IPS-20b (cell line): ENCODE results near the gene TRIM28.
A peak's percentile ranks its signal among the peaks of the same experiment; 100 is the strongest.

ENCODE experiments used
- H3K27ac ChIP-seq: one replicate; pipeline ENCODE4 v1.5.1; 2013; ENCODE audit warnings: low read length
- H3K27me3 ChIP-seq: 2 replicates; pipeline ENCODE4 v1.6.1; 2013; ENCODE audit warnings: mild to moderate bottlenecking, low read length, inconsistent platforms; ENCODE audit not compliant: insufficient read depth
- H3K36me3 ChIP-seq: 2 replicates; pipeline ENCODE4 v1.6.1; 2013; ENCODE audit warnings: low read depth, mild to moderate bottlenecking, inconsistent platforms, low read length, moderate library complexity; ENCODE audit not compliant: insufficient read depth
- H3K4me1 ChIP-seq: 2 replicates; pipeline ENCODE4 v1.6.1; 2013; ENCODE audit warnings: mild to moderate bottlenecking, control low read depth, inconsistent platforms, low read length, moderate library complexity; ENCODE audit not compliant: insufficient read depth
- H3K4me3 ChIP-seq: 2 replicates; pipeline ENCODE4 v1.5.1; 2013; ENCODE audit warnings: mild to moderate bottlenecking, low read length, inconsistent platforms
- H3K9ac ChIP-seq: 2 replicates; pipeline ENCODE4 v1.6.1; 2013; ENCODE audit warnings: low read depth, mild to moderate bottlenecking, inconsistent platforms, low read length, moderate library complexity
- H3K9me3 ChIP-seq: 2 replicates; pipeline ENCODE4 v1.6.1; 2013; ENCODE audit warnings: mild to moderate bottlenecking, low read depth, low read length, inconsistent platforms; ENCODE audit not compliant: insufficient read depth

TRIM28 gene

GRCh38 chr19:58578012-58578925 lies 34.4 kb downstream of the TRIM28 start:
- H3K27me3 ChIP-seq: no peaks in the 10 kb centered on the region
- 0 out of 2 replicates have a peak, but pooled peaks cover 2% of the 10 kb centered on the region for H3K4me1 ChIP-seq
- no peaks in the 10 kb centered on the region for H3K9me3 ChIP-seq
- no peak overlapping the region for H3K27ac ChIP-seq
- no peak overlapping the region for H3K4me3 ChIP-seq
- H3K9ac ChIP-seq: no peak overlapping the region
- H3K36me3 ChIP-seq: peaks cover 7% of the 10 kb centered on the region; the same call in 1 of the 2 replicates

- Histone ChIP-seq H3K9me3 (no peaks in the 10 kb centered on the region), H3K9ac (no peak overlapping the region), H3K27me3 (no peaks in the 10 kb centered on the region), H3K4me1 (0 out of 2 replicates have a peak, but pooled peaks cover 2% of the 10 kb centered on the region), H3K27ac (no peak overlapping the region), H3K36me3 (peaks cover 13% of the 10 kb centered on the region; the same call in 1 of the 2 replicates), H3K4me3 (no peak overlapping the region)
Observed at GRCh38 chr19:58579473-58580142, 35.7 kb downstream of the TRIM28 start.

GRCh38 chr19:58581227-58582141 lies 37.6 kb downstream of the TRIM28 start:
- no peaks in the 10 kb centered on the region for H3K27me3 ChIP-seq
- peak overlapping the region; percentile 43; the same call in 1 of the 2 replicates for H3K9ac ChIP-seq
- 0 out of 2 replicates have a peak, but pooled peaks cover 2% of the 10 kb centered on the region for H3K4me1 ChIP-seq
- no peak overlapping the region for H3K4me3 ChIP-seq
- no peak overlapping the region for H3K27ac ChIP-seq
- no peaks in the 10 kb centered on the region for H3K9me3 ChIP-seq
- peaks cover 13% of the 10 kb centered on the region; the same call in 1 of the 2 replicates for H3K36me3 ChIP-seq

GRCh38 chr19:58582985-58583384 lies 39.1 kb downstream of the TRIM28 start:
- H3K36me3 ChIP-seq: peaks cover 13% of the 10 kb centered on the region; the same call in 1 of the 2 replicates
- H3K9ac ChIP-seq: no peak overlapping the region
- 0 out of 2 replicates have a peak, but pooled peaks cover 2% of the 10 kb centered on the region for H3K4me1 ChIP-seq
- H3K27me3 ChIP-seq: no peaks in the 10 kb centered on the region
- H3K9me3 ChIP-seq: no peaks in the 10 kb centered on the region
- no peak overlapping the region for H3K27ac ChIP-seq
- no peak overlapping the region for H3K4me3 ChIP-seq

- Histone ChIP-seq H3K9me3 (no peaks in the 10 kb centered on the region), H3K9ac (no peak overlapping the region), H3K27ac (no peak overlapping the region)
Observed at GRCh38 chr19:58584498-58585441, 40.9 kb downstream of the TRIM28 start.

GRCh38 chr19:58585442-58586132 lies 41.7 kb downstream of the TRIM28 start:
- H3K9me3 ChIP-seq: no peaks in the 10 kb centered on the region
- 0 out of 2 replicates have a peak, but pooled peaks cover 2% of the 10 kb centered on the region for H3K4me1 ChIP-seq
- H3K27ac ChIP-seq: no peak overlapping the region
- peaks cover 13% of the 10 kb centered on the region; the same call in 1 of the 2 replicates for H3K36me3 ChIP-seq
- no peak overlapping the region for H3K4me3 ChIP-seq
- no peaks in the 10 kb centered on the region for H3K27me3 ChIP-seq
- no peak overlapping the region for H3K9ac ChIP-seq

More at GRCh38 chr19:58584498-58585441, 40.9 kb downstream of the TRIM28 start:
- H3K36me3 ChIP-seq: peaks cover 13% of the 10 kb centered on the region; the same call in 1 of the 2 replicates
- H3K4me1 ChIP-seq: 0 out of 2 replicates have a peak, but pooled peaks cover 2% of the 10 kb centered on the region
- H3K27me3 ChIP-seq: no peaks in the 10 kb centered on the region
- no peak overlapping the region for H3K4me3 ChIP-seq

- no peak overlapping the region for H3K9ac ChIP-seq
- H3K4me1 ChIP-seq: no peaks in the 10 kb centered on the region
- H3K9me3 ChIP-seq: no peaks in the 10 kb centered on the region
- no peak overlapping the region for H3K27ac ChIP-seq
- H3K4me3 ChIP-seq: no peak overlapping the region
- no peaks in the 10 kb centered on the region for H3K27me3 ChIP-seq
- H3K36me3 ChIP-seq: peaks cover 13% of the 10 kb centered on the region; the same call in 1 of the 2 replicates
Observed at GRCh38 chr19:58586133-58586765, 42.4 kb downstream of the TRIM28 start.
